HepG2 (cell line): ENCODE measurements around the gene TOP1. TPM values are rescaled to one million over a fixed set of nuclear protein-coding genes. Genes with fewer than 3 reads are reported as not detected.

Experiments used
- GLI4 ChIP-seq: sonication (generic); formaldehyde crosslinking; IDR thresholded peaks from 2 replicates; pipeline ENCODE4 v1.5.1; 2020; ENCODE audit warnings: missing genetic modification reagents, mild to moderate bottlenecking, moderate library complexity, borderline replicate concordance
- MIER2 ChIP-seq: IDR thresholded peaks from 2 replicates; pipeline ENCODE4 v1.6.1; 2016; ENCODE audit warnings: missing biosample characterization, missing genetic modification reagents
- NFE2L2 ChIP-seq: fragments of 150-350 bp; IDR thresholded peaks from 2 replicates; pipeline ENCODE4 v1.6.1; 2014; ENCODE audit warnings: low read length
- PRPF4 ChIP-seq: fragments of 200-400 bp; formaldehyde crosslinking; IDR thresholded peaks from 2 replicates; pipeline ENCODE4 v1.6.1; 2016; ENCODE audit warnings: low read length, low read depth; ENCODE audit not compliant: poor library complexity, severe bottlenecking
- ZNF235 ChIP-seq: sonication (generic); formaldehyde crosslinking; IDR thresholded peaks from 2 replicates; pipeline ENCODE4 v1.8.1; 2023; ENCODE audit warnings: mild to moderate bottlenecking, missing genetic modification reagents, borderline replicate concordance
- ZNF530 ChIP-seq: sonication (generic); formaldehyde crosslinking; IDR thresholded peaks from 2 replicates; pipeline ENCODE4 v1.5.0; 2020; ENCODE audit warnings: low read depth, mild to moderate bottlenecking, missing genetic modification reagents
- ZNF557 ChIP-seq: sonication (generic); formaldehyde crosslinking; IDR thresholded peaks from 2 replicates; pipeline ENCODE4 v1.4.0; 2020; ENCODE audit warnings: missing genetic modification reagents
- ZNF879 ChIP-seq: sonication (generic); formaldehyde crosslinking; IDR thresholded peaks from 2 replicates; pipeline ENCODE4 v1.8.1; 2023; ENCODE audit warnings: missing genetic modification reagents
- polyA plus RNA-seq, 8 experiments: library from polyadenylated mRNA; depleted of rRNA in 3 of 8; stranded (reverse) in 7 of 8; unstranded in 1 of 8; fragments of >200 nt; fragmentation: Illumina TruSeq in 4 of 8; extraction: Trizol in 4 of 8; gene quantifications; 2 replicates each; pipeline versions ENCODE4 v1.2.1 to v1.2.3, GENCODE V29; 2011 to 2016; ENCODE audit warnings: low read depth in 4 of 8, missing spikeins in 1 of 8, mixed read lengths in 1 of 8; ENCODE audit not compliant: insufficient read depth in 1 of 8
- total RNA-seq, 5 experiments: library from RNA; depleted of rRNA; stranded (reverse); fragments of >200 nt; fragmentation: Illumina TruSeq; extraction: Trizol; gene quantifications; 2 replicates each; pipeline ENCODE4 v1.2.3, GENCODE V29; 2016; ENCODE audit warnings: low read depth in 1 of 5
- TF ChIP-seq, protein P1 (sequence below): sonication (generic); formaldehyde crosslinking; IDR thresholded peaks from 2 replicates; pipeline ENCODE4 v1.5.0; 2020; ENCODE audit warnings: mild to moderate bottlenecking, missing genetic modification reagents, moderate library complexity
- TF ChIP-seq, protein P2 (sequence below): sonication (generic); formaldehyde crosslinking; IDR thresholded peaks from 2 replicates; pipeline ENCODE4 v1.4.0; 2020; ENCODE audit warnings: mild to moderate bottlenecking, low read depth, missing genetic modification reagents
- TF ChIP-seq, protein P3 (sequence below): sonication (generic); formaldehyde crosslinking; IDR thresholded peaks from 2 replicates; pipeline ENCODE4 v1.4.0; 2020; ENCODE audit warnings: mild to moderate bottlenecking, low read depth, missing genetic modification reagents
- TF ChIP-seq, protein P4 (sequence below): sonication (generic); formaldehyde crosslinking; IDR thresholded peaks from 2 replicates; pipeline ENCODE4 v1.8.0; 2022; ENCODE audit warnings: missing genetic modification reagents, mild to moderate bottlenecking, moderate library complexity, borderline replicate concordance
- TF ChIP-seq, protein P5 (sequence below): sonication (generic); formaldehyde crosslinking; IDR thresholded peaks from 2 replicates; pipeline ENCODE4 v1.5.1; 2020; ENCODE audit warnings: mild to moderate bottlenecking, missing genetic modification reagents, moderate library complexity

Gene TOP1
- total and polyA plus RNA-seq, 2 of the 13 experiments (the other 11 are each of a cell fraction or from before 2014, with no cell fraction given) = 10.2 to 19.4 TPM

DNA sequence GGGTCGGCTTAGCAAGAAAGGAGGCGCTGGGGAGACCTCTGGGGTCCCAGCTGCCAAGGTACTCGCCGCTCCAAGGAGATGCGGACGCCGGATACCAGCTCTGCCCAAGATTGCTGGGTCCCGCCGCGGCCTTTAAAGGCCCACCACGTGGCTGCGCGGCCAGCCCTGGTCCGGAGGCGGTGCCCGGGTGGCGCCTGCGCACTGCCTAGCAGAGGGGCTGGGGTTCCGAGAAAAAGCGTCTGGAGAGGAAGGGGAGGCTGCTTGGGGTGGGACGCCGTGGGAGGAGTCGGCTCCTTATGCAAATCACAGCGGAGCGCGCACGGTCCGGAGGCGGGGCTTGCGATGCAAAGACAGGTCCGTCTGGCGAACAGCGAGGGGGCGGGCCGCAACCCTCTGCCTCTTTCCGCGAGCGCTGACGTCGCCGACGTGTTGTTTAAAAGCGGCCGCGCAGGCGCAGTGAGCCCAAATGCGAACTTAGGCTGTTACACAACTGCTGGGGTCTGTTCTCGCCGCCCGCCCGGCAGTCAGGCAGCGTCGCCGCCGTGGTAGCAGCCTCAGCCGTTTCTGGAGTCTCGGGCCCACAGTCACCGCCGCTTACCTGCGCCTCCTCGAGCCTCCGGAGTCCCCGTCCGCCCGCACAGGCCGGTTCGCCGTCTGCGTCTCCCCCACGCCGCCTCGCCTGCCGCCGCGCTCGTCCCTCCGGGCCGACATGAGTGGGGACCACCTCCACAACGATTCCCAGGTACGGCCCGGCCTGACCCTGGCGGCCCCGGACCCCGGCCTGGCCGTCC lies at the start of gene TOP1 (continued):
- TF ChIP-seq, protein P1, sequence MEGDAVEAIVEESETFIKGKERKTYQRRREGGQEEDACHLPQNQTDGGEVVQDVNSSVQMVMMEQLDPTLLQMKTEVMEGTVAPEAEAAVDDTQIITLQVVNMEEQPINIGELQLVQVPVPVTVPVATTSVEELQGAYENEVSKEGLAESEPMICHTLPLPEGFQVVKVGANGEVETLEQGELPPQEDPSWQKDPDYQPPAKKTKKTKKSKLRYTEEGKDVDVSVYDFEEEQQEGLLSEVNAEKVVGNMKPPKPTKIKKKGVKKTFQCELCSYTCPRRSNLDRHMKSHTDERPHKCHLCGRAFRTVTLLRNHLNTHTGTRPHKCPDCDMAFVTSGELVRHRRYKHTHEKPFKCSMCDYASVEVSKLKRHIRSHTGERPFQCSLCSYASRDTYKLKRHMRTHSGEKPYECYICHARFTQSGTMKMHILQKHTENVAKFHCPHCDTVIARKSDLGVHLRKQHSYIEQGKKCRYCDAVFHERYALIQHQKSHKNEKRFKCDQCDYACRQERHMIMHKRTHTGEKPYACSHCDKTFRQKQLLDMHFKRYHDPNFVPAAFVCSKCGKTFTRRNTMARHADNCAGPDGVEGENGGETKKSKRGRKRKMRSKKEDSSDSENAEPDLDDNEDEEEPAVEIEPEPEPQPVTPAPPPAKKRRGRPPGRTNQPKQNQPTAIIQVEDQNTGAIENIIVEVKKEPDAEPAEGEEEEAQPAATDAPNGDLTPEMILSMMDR (CRISPR knock-in tag) = peak; percentile 2; the same call in 1 of the 2 replicates
- TF ChIP-seq NFE2L2 (no peak), PRPF4 (no peak), ZNF557 (peak; percentile 64; the same call in 1 of the 2 replicates), ZNF530 (CRISPR knock-in tag) (no peak), ZNF235 (CRISPR knock-in tag) (peak; percentile 95), ZNF879 (peak; percentile 91; the same call in 1 of the 2 replicates), MIER2 (peak; percentile 11; the same call in 1 of the 2 replicates), GLI4 (CRISPR knock-in tag) (peak; percentile 23; the same call in 1 of the 2 replicates)
- TF ChIP-seq, protein P2, sequence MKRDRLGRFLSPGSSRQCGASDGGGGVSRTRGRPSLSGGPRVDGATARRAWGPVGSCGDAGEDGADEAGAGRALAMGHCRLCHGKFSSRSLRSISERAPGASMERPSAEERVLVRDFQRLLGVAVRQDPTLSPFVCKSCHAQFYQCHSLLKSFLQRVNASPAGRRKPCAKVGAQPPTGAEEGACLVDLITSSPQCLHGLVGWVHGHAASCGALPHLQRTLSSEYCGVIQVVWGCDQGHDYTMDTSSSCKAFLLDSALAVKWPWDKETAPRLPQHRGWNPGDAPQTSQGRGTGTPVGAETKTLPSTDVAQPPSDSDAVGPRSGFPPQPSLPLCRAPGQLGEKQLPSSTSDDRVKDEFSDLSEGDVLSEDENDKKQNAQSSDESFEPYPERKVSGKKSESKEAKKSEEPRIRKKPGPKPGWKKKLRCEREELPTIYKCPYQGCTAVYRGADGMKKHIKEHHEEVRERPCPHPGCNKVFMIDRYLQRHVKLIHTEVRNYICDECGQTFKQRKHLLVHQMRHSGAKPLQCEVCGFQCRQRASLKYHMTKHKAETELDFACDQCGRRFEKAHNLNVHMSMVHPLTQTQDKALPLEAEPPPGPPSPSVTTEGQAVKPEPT (CRISPR knock-in tag) = peak; percentile 70; the same call in 1 of the 2 replicates
- TF ChIP-seq, protein P3, sequence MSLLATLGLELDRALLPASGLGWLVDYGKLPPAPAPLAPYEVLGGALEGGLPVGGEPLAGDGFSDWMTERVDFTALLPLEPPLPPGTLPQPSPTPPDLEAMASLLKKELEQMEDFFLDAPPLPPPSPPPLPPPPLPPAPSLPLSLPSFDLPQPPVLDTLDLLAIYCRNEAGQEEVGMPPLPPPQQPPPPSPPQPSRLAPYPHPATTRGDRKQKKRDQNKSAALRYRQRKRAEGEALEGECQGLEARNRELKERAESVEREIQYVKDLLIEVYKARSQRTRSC (CRISPR knock-in tag) = peak; percentile 80
- TF ChIP-seq, protein P4, sequence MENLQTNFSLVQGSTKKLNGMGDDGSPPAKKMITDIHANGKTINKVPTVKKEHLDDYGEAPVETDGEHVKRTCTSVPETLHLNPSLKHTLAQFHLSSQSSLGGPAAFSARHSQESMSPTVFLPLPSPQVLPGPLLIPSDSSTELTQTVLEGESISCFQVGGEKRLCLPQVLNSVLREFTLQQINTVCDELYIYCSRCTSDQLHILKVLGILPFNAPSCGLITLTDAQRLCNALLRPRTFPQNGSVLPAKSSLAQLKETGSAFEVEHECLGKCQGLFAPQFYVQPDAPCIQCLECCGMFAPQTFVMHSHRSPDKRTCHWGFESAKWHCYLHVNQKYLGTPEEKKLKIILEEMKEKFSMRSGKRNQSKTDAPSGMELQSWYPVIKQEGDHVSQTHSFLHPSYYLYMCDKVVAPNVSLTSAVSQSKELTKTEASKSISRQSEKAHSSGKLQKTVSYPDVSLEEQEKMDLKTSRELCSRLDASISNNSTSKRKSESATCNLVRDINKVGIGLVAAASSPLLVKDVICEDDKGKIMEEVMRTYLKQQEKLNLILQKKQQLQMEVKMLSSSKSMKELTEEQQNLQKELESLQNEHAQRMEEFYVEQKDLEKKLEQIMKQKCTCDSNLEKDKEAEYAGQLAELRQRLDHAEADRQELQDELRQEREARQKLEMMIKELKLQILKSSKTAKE (CRISPR knock-in tag) = no peak
- TF ChIP-seq, protein P5, sequence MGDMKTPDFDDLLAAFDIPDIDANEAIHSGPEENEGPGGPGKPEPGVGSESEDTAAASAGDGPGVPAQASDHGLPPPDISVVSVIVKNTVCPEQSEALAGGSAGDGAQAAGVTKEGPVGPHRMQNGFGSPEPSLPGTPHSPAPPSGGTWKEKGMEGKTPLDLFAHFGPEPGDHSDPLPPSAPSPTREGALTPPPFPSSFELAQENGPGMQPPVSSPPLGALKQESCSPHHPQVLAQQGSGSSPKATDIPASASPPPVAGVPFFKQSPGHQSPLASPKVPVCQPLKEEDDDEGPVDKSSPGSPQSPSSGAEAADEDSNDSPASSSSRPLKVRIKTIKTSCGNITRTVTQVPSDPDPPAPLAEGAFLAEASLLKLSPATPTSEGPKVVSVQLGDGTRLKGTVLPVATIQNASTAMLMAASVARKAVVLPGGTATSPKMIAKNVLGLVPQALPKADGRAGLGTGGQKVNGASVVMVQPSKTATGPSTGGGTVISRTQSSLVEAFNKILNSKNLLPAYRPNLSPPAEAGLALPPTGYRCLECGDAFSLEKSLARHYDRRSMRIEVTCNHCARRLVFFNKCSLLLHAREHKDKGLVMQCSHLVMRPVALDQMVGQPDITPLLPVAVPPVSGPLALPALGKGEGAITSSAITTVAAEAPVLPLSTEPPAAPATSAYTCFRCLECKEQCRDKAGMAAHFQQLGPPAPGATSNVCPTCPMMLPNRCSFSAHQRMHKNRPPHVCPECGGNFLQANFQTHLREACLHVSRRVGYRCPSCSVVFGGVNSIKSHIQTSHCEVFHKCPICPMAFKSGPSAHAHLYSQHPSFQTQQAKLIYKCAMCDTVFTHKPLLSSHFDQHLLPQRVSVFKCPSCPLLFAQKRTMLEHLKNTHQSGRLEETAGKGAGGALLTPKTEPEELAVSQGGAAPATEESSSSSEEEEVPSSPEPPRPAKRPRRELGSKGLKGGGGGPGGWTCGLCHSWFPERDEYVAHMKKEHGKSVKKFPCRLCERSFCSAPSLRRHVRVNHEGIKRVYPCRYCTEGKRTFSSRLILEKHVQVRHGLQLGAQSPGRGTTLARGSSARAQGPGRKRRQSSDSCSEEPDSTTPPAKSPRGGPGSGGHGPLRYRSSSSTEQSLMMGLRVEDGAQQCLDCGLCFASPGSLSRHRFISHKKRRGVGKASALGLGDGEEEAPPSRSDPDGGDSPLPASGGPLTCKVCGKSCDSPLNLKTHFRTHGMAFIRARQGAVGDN (CRISPR knock-in tag) = peak; percentile 98
